Liver (tissue), 9 donors: ENCODE results near the gene OR3A2. TPM values are rescaled to one million over a fixed set of nuclear protein-coding genes. Genes with fewer than 3 reads are reported as not detected.

ENCODE experiments used
- DNase-seq: peaks from one replicate; pipeline ENCODE4 v3.0.0-alpha.2; 2017; ENCODE audit warnings: low spot score
- H3K27ac ChIP-seq, 2 donors: one replicate each; pipeline ENCODE4 v1.7.0; 2013; ENCODE audit warnings: inconsistent platforms in 2 of 2, low read length in 2 of 2, control low read depth in 1 of 2, low read depth in 1 of 2, mild to moderate bottlenecking in 1 of 2
- H3K27me3 ChIP-seq, 4 donors: one replicate each; pipeline versions ENCODE4 v1.6.1 to v1.7.0; 2013; ENCODE audit warnings: low read length in 3 of 4, inconsistent platforms in 1 of 4, mild to moderate bottlenecking in 1 of 4, moderate library complexity in 1 of 4; ENCODE audit not compliant: control insufficient read depth in 4 of 4, insufficient read depth in 4 of 4
- H3K36me3 ChIP-seq, 4 donors: one replicate each; pipeline versions ENCODE4 v1.6.1 to v1.7.0; 2013; ENCODE audit warnings: low read length in 3 of 4, mild to moderate bottlenecking in 3 of 4, low read depth in 1 of 4, moderate library complexity in 1 of 4; ENCODE audit not compliant: control insufficient read depth in 4 of 4, insufficient read depth in 3 of 4
- H3K4me1 ChIP-seq, 4 donors: one replicate each; pipeline versions ENCODE4 v1.6.1 to v1.7.0; 2013; ENCODE audit warnings: low read length in 3 of 4, mild to moderate bottlenecking in 3 of 4, moderate library complexity in 1 of 4; ENCODE audit not compliant: control insufficient read depth in 4 of 4, insufficient read depth in 4 of 4
- H3K4me3 ChIP-seq, 3 donors: one replicate each; pipeline versions ENCODE4 v1.6.1 to v1.7.0; 2013; ENCODE audit warnings: low read length in 3 of 3, control low read depth in 1 of 3, low read depth in 1 of 3, mild to moderate bottlenecking in 1 of 3
- H3K9ac ChIP-seq, 2 donors: one replicate each; pipeline ENCODE4 v1.7.0; 2013; ENCODE audit warnings: low read length in 2 of 2, mild to moderate bottlenecking in 2 of 2, moderate library complexity in 2 of 2, control low read depth in 1 of 2, low read depth in 1 of 2
- H3K9me3 ChIP-seq, 4 donors: one replicate each; pipeline versions ENCODE4 v1.6.1 to v1.7.0; 2013; ENCODE audit warnings: low read length in 3 of 4; ENCODE audit not compliant: control insufficient read depth in 4 of 4
- ATF3 ChIP-seq: IDR thresholded peaks from 2 replicates; pipeline ENCODE4 v1.6.1; 2016; ENCODE audit warnings: antibody characterized with exemption
- EGR1 ChIP-seq, 2 donors: IDR thresholded peaks; 2 replicates each; pipeline ENCODE4 v1.6.1; 2016 to 2018; ENCODE audit warnings: antibody characterized with exemption in 2 of 2, low read depth in 2 of 2
- FOXA2 ChIP-seq: IDR thresholded peaks from 2 replicates; pipeline ENCODE4 v1.6.1; 2016; ENCODE audit warnings: antibody characterized with exemption
- GABPA ChIP-seq, 2 donors: IDR thresholded peaks in 1 of 2; conservative IDR thresholded peaks in 1 of 2; 2 replicates each; pipeline ENCODE4 v1.6.1; 2016; ENCODE audit warnings: antibody characterized with exemption in 2 of 2, mild to moderate bottlenecking in 1 of 2, moderate library complexity in 1 of 2
- HNF4A ChIP-seq, 2 donors: conservative IDR thresholded peaks; 2 replicates each; pipeline ENCODE4 v1.6.1; 2016; ENCODE audit warnings: antibody characterized with exemption in 2 of 2, mild to moderate bottlenecking in 2 of 2
- HNF4G ChIP-seq: IDR thresholded peaks from 2 replicates; pipeline ENCODE4 v1.6.1; 2016; ENCODE audit warnings: antibody characterized with exemption
- JUND ChIP-seq, 2 donors: IDR thresholded peaks; 2 replicates each; pipeline ENCODE4 v1.6.1; 2016; ENCODE audit warnings: antibody characterized with exemption in 2 of 2
- RAD21 ChIP-seq, 2 donors: IDR thresholded peaks; 2 replicates each; pipeline ENCODE4 v1.6.1; 2016; ENCODE audit warnings: antibody characterized with exemption in 2 of 2, mild to moderate bottlenecking in 2 of 2
- RXRA ChIP-seq, 2 donors: IDR thresholded peaks; 2 replicates each; pipeline ENCODE4 v1.6.1; 2017 to 2018; ENCODE audit warnings: antibody characterized with exemption in 2 of 2, mild to moderate bottlenecking in 1 of 2
- SP1 ChIP-seq: IDR thresholded peaks from 2 replicates; pipeline ENCODE4 v1.6.1; 2018; ENCODE audit warnings: antibody characterized with exemption, mild to moderate bottlenecking
- TAF1 ChIP-seq: conservative IDR thresholded peaks from 2 replicates; pipeline ENCODE4 v1.6.1; 2016; ENCODE audit warnings: antibody characterized with exemption, mild to moderate bottlenecking
- ZBTB33 ChIP-seq: IDR thresholded peaks from 2 replicates; pipeline ENCODE4 v1.6.1; 2016; ENCODE audit warnings: antibody characterized with exemption
- WGBS: extraction: QIAGEN DNeasy Blood & Tissue Kit; methylation state at CpG from one replicate; pipeline ENCODE4 v1.1.7; 2013; 5-methylcytosine and 5-hydroxymethylcytosine counted together
- polyA plus RNA-seq, 2 donors: library from polyadenylated mRNA; stranded (reverse) in 1 of 2; unstranded in 1 of 2; fragments of 200-250 nt in 1 of 2; fragments of >200 nt in 1 of 2; fragmentation: Nextera tagmentation in 1 of 2; extraction: Ambion mirVana in 1 of 2; gene quantifications; one replicate each; pipeline versions ENCODE4 v1.2.1 to v1.2.3, GENCODE V29; 2013 to 2015
- total RNA-seq, 2 donors: library from RNA; depleted of rRNA; stranded (reverse); fragments of >200 nt; gene quantifications; one replicate each; pipeline ENCODE4 v1.2.3, GENCODE V29; 2014
- TF ChIP-seq, protein P1 (sequence below): IDR thresholded peaks from 2 replicates; pipeline ENCODE4 v1.6.1; 2016; ENCODE audit warnings: antibody characterized with exemption, mild to moderate bottlenecking
- TF ChIP-seq, protein P2 (sequence below): fragments of 150-350 bp; IDR thresholded peaks from 2 replicates; pipeline ENCODE4 v1.5.1; 2017; ENCODE audit warnings: improper control_type of control experiment, low read depth, low read length; ENCODE audit not compliant: missing input control
- donor health status: healthy.
- donor health status: healthy.
- donor health status: healthy.
- donor health status: healthy.
- donor health status: healthy.

OR3A2 gene
- total and polyA plus RNA-seq, 4 donors: not detected

DNA sequence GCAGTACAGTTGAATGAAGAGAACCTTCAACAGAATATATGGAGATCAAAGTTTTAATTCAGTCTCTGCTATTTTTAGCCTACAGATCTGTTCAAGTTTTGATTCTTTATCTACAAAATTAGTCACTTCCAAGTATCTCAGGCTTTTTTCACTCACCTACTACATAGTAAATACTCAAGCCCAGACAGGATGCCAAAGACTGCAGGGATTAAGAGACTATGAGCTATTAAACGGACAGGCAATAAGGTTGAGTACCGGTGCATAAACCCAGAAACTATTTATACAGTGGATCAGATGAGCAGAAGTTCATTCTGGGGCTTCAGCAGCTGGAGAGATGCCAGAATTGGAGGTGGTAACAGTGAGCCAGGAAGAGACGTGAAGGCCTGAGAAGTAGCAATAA is 69.3 kb downstream of the OR3A2 start:
- H3K27ac ChIP-seq: no peak overlapping the region
- no peaks in the 10 kb centered on the region for H3K27me3 ChIP-seq
- no peak for TF ChIP-seq HNF4G
- TF ChIP-seq ZBTB33: no peak
- TF ChIP-seq, protein P1, sequence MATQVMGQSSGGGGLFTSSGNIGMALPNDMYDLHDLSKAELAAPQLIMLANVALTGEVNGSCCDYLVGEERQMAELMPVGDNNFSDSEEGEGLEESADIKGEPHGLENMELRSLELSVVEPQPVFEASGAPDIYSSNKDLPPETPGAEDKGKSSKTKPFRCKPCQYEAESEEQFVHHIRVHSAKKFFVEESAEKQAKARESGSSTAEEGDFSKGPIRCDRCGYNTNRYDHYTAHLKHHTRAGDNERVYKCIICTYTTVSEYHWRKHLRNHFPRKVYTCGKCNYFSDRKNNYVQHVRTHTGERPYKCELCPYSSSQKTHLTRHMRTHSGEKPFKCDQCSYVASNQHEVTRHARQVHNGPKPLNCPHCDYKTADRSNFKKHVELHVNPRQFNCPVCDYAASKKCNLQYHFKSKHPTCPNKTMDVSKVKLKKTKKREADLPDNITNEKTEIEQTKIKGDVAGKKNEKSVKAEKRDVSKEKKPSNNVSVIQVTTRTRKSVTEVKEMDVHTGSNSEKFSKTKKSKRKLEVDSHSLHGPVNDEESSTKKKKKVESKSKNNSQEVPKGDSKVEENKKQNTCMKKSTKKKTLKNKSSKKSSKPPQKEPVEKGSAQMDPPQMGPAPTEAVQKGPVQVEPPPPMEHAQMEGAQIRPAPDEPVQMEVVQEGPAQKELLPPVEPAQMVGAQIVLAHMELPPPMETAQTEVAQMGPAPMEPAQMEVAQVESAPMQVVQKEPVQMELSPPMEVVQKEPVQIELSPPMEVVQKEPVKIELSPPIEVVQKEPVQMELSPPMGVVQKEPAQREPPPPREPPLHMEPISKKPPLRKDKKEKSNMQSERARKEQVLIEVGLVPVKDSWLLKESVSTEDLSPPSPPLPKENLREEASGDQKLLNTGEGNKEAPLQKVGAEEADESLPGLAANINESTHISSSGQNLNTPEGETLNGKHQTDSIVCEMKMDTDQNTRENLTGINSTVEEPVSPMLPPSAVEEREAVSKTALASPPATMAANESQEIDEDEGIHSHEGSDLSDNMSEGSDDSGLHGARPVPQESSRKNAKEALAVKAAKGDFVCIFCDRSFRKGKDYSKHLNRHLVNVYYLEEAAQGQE: no peak
- no peak for TF ChIP-seq HNF4A (conservative IDR thresholded peaks at IDR 0.05)
- TF ChIP-seq TAF1: no peak
- no peak for TF ChIP-seq FOXA2
- no peak for TF ChIP-seq RAD21 (IDR thresholded peaks at IDR 0.05)
- no peak for TF ChIP-seq SP1
- no peak for TF ChIP-seq RXRA (IDR thresholded peaks at IDR 0.05)
- no peaks in the 10 kb centered on the region for H3K36me3 ChIP-seq
- H3K4me3 ChIP-seq: no peak overlapping the region
- no peaks in the 10 kb centered on the region for H3K9me3 ChIP-seq
- WGBS: 80% methylated on average over 3 of the region's 3 CpGs
- DNase-seq: no peak
- H3K4me1 ChIP-seq: no peaks in the 10 kb centered on the region
- H3K9ac ChIP-seq: no peak overlapping the region

DNA sequence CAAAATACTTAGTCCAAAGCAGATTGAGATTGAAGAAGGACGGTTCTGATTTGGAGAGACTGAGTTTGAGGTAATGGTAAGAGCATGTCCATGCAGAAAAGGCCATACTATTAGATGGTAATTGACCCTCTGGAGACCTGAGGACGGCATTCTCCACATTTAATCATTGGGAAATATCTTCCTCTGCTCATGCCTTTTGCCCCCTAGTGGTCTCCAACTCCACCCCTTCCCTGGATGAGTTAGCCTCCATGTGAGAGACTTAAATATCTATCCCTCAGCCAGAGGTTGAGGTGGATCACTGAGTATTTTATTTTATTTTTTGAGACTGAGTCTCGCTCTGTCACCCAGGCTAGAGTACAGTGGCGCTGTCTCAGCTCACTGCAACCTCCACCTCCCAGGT is 77.5 kb downstream of the OR3A2 start:
- no peaks in the 10 kb centered on the region for H3K36me3 ChIP-seq
- TF ChIP-seq HNF4G (no peak), SP1 (no peak), JUND (IDR thresholded peaks at IDR 0.05) (no peak), HNF4A (conservative IDR thresholded peaks at IDR 0.05) (no peak), ATF3 (no peak), RXRA (IDR thresholded peaks at IDR 0.05) (no peak), RAD21 (IDR thresholded peaks at IDR 0.05) (no peak), EGR1 (IDR thresholded peaks at IDR 0.05; ENCODE audit: low read depth in 2 of 2) (no peak), ZBTB33 (no peak), GABPA (IDR thresholded peaks at IDR 0.05 in 1 of 2, conservative IDR thresholded peaks at IDR 0.05 in 1 of 2) (no peak), TAF1 (no peak)
- TF ChIP-seq, protein P2, sequence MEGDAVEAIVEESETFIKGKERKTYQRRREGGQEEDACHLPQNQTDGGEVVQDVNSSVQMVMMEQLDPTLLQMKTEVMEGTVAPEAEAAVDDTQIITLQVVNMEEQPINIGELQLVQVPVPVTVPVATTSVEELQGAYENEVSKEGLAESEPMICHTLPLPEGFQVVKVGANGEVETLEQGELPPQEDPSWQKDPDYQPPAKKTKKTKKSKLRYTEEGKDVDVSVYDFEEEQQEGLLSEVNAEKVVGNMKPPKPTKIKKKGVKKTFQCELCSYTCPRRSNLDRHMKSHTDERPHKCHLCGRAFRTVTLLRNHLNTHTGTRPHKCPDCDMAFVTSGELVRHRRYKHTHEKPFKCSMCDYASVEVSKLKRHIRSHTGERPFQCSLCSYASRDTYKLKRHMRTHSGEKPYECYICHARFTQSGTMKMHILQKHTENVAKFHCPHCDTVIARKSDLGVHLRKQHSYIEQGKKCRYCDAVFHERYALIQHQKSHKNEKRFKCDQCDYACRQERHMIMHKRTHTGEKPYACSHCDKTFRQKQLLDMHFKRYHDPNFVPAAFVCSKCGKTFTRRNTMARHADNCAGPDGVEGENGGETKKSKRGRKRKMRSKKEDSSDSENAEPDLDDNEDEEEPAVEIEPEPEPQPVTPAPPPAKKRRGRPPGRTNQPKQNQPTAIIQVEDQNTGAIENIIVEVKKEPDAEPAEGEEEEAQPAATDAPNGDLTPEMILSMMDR: no peak
- TF ChIP-seq, protein P1: no peak
- DNase-seq: no peak
- peaks cover 0 to 2% (median 0%) of the 10 kb centered on the region in 4 donors for H3K27me3 ChIP-seq
- H3K27ac ChIP-seq: no peak overlapping the region
- 77% methylated on average over 4 of the region's 4 CpGs for WGBS
- H3K9ac ChIP-seq: no peak overlapping the region
- H3K4me1 ChIP-seq: no peaks in the 10 kb centered on the region
- H3K9me3 ChIP-seq: no peaks in the 10 kb centered on the region
- no peak overlapping the region for H3K4me3 ChIP-seq
